HFFc6 (cell line): ENCODE data around the gene INPP5J. TPM values are rescaled to one million over a fixed set of nuclear protein-coding genes. Genes with fewer than 3 reads are reported as not detected.

Source experiments
- DNase-seq: peaks from one replicate; pipeline ENCODE4 v3.0.0-alpha.2; 2018
- H3K27ac Mint-ChIP-seq: 2 replicates; pipeline ENCODE4 v1.8.0; 2020; ENCODE audit warnings: mild to moderate bottlenecking, mixed read lengths
- H3K27me3 Mint-ChIP-seq: 2 replicates; pipeline ENCODE4 v1.8.0; 2021; ENCODE audit warnings: mild to moderate bottlenecking, moderate library complexity, mixed read lengths; ENCODE audit not compliant: insufficient read depth
- H3K36me3 Mint-ChIP-seq: 2 replicates; pipeline ENCODE4 v1.8.0; 2021; ENCODE audit warnings: low read depth, mixed read lengths
- H3K4me1 Mint-ChIP-seq: 2 replicates; pipeline ENCODE4 v1.8.0; 2020; ENCODE audit warnings: low read depth, mixed read lengths
- H3K4me3 Mint-ChIP-seq: 2 replicates; pipeline ENCODE4 v1.8.0; 2020; ENCODE audit warnings: mild to moderate bottlenecking, moderate library complexity, mixed read lengths
- H3K9me3 Mint-ChIP-seq: 2 replicates; pipeline ENCODE4 v1.8.0; 2020; ENCODE audit warnings: mild to moderate bottlenecking, mixed read lengths
- total RNA-seq, 6 experiments: library from RNA; stranded (reverse); fragmentation: NEBNext Ultra II Directional; extraction: Animal tissue kit (Norgen Biotek cat#: 25700); gene quantifications; 2 replicates in 1 of 6; 3 replicates in 5 of 6; pipeline ENCODE4 v1.2.3, GENCODE V29; 2021
- TF ChIP-seq, protein P1 (sequence below): fragments of 200-600 bp; sonication (generic); IDR thresholded peaks from 2 replicates; pipeline ENCODE4 v1.5.0; 2021; ENCODE audit warnings: antibody characterized with exemption, mild to moderate bottlenecking

The INPP5J gene
- total RNA-seq, 6 experiments from 2014 or later = 0.69 to 1.6 (median 1.0) TPM

DNA sequence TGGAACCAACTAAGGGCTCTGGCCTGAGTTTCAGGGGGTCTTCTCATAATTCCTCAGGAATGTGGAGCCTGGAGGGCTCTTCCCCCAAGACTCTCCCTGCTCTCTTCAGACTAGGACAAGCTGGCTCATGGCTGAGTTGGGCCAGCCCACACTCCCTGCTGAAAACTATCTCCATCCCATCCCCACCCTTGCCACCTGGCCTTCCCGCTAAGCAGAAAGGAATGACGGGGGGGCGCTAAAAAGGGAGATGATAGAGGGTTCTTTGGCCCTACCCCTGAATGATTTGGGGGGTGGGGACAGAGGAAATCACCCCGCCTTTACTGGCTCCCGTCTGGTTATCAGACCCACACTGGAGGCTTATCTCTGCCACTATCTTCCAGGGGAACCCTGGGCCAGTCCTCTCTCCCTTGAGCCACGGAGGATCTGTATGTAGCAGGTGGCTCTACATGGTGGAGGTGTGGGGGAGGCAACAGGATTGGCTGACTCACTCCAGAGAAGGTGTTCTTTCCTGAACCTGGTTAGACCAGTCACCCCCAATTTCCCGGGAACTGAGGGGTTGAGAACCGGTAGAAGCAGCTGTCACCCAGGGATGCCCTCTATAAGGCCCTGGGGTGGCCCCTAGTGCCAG, 35.9 kb upstream of the INPP5J start:
- Mint-ChIP-seq H3K36me3 (peaks cover 22% of the 10 kb centered on the region), H3K4me1 (peaks cover 42% of the 10 kb centered on the region), H3K27ac (peak overlapping the region; percentile 78), H3K4me3 (peak overlapping the region; percentile 56; the same call in 1 of the 2 replicates), H3K9me3 (no peaks in the 10 kb centered on the region), H3K27me3 (no peaks in the 10 kb centered on the region)
- TF ChIP-seq, protein P1, sequence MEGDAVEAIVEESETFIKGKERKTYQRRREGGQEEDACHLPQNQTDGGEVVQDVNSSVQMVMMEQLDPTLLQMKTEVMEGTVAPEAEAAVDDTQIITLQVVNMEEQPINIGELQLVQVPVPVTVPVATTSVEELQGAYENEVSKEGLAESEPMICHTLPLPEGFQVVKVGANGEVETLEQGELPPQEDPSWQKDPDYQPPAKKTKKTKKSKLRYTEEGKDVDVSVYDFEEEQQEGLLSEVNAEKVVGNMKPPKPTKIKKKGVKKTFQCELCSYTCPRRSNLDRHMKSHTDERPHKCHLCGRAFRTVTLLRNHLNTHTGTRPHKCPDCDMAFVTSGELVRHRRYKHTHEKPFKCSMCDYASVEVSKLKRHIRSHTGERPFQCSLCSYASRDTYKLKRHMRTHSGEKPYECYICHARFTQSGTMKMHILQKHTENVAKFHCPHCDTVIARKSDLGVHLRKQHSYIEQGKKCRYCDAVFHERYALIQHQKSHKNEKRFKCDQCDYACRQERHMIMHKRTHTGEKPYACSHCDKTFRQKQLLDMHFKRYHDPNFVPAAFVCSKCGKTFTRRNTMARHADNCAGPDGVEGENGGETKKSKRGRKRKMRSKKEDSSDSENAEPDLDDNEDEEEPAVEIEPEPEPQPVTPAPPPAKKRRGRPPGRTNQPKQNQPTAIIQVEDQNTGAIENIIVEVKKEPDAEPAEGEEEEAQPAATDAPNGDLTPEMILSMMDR = no peak
- DNase-seq = no peak

DNA sequence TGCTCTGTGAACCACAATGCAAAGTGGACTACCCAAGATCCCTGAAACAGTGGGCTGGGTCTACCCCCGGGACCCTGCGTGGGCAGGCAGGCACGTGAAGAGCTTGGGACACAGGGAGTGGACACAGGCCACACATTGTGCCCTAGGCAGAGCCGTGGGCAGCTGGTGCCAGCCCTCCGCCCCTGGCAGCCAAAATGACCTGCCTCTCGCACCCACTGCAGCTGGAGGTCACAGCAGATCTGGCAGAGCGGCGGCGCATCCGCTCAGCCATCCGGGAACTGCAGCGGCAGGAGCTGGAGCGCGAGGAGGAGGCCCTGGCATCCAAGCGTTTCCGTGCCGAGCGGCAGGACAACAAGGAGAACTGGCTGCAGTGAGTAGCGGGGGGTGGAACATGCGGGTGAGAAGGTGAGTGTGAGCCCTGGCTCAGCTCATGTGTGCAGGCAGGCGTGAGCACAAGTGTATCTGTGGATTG, 35.0 kb upstream of the INPP5J start:
- Mint-ChIP-seq H3K9me3 (no peaks in the 10 kb centered on the region), H3K27ac (peak overlapping the region; percentile 40; the same call in 1 of the 2 replicates), H3K36me3 (peaks cover 13% of the 10 kb centered on the region), H3K4me3 (no peak overlapping the region), H3K4me1 (peaks cover 33% of the 10 kb centered on the region), H3K27me3 (peaks cover 1% of the 10 kb centered on the region; the same call in 1 of the 2 replicates)
- no peak for DNase-seq
- TF ChIP-seq, protein P1 = no peak

DNA sequence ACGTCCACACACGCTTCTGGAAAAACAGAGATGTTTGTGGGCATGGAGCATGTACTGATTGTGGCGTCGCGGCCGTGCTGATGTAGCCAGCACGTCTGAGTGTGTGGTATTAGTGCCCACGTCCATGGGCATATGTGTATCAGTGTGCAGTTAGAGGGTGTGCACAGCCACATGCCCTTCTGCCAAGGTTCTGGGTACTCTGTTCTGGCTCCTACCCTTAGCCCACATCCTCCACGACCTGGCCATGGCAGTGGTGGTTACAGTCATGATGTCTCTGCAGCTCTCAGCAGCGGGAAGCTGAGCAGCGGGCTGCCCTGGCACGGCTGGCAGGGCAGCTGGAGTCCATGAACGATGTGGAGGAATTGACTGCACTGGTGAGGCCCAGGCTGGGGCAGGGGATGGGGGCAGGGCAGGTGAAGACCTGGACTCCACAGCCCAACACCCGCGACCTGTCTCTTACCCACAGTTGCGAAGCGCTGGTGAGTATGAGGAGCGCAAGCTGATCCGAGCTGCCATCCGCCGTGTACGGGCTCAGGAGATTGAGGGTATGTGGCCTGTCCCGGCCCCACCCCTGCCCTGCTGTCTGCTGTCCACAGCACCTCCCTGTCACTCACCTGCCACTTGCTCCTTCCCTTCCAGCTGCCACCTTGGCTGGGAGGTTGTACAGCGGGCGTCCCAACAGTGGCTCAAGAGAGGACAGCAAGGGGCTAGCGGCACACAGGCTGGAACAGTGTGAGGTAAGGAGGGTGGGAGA, 34.4 kb upstream of the INPP5J start:
- no peak overlapping the region for H3K27ac Mint-ChIP-seq

DNA sequence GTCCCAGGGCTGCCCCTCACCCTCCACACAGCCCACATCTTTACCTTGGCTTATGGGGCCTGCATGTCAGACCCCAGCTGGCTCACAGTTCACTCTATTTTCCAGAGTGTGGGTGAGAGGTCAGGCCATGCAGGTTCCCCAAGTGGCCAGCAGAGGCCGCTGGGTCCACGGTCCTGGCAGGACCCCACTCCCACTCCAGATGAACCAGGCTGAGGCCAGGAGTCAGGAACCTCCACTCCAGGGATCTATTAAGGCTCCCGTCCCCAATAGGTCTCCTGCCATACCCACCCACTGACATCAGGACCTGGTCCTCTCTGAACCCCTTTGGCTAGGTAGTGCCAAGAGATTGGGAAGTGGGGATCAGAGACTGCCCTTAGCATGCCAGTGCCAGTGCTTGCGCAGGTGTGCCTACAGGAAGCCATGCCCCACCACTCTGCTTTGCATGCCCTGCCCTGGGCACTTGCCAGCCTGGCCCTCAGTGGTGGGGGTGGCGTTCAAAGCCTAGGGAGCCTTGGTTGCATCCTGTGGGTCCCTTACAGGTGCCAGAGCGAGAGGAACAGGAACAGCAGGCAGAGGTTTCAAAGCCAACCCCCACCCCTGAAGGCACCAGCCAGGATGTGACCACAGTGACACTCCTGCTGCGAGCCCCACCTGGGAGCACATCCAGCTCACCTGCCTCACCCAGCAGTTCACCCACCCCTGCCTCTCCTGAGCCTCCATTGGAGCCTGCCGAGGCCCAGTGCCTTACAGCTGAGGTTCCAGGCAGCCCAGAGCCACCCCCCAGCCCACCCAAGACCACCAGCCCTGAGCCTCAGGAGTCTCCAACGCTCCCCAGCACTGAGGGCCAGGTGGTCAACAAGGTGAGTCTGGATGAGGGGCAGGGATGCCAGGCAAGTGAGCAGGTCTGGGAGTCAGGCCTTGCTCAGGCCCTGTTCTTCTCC, 33.3 kb upstream of the INPP5J start:
- peaks cover 16% of the 10 kb centered on the region for H3K4me1 Mint-ChIP-seq
- peaks cover 1% of the 10 kb centered on the region; the same call in 1 of the 2 replicates for H3K27me3 Mint-ChIP-seq
- H3K9me3 Mint-ChIP-seq = no peaks in the 10 kb centered on the region
- H3K36me3 Mint-ChIP-seq = peaks cover 5% of the 10 kb centered on the region
- TF ChIP-seq, protein P1 = peak; percentile 85
- H3K27ac Mint-ChIP-seq = no peak overlapping the region
- DNase-seq = no peak
- no peak overlapping the region for H3K4me3 Mint-ChIP-seq

More for the DNA sequence above, 34.4 kb upstream of the INPP5J start:
- DNase-seq = no peak
- Mint-ChIP-seq H3K9me3 (no peaks in the 10 kb centered on the region), H3K4me1 (peaks cover 27% of the 10 kb centered on the region), H3K36me3 (peaks cover 9% of the 10 kb centered on the region), H3K27me3 (peaks cover 1% of the 10 kb centered on the region; the same call in 1 of the 2 replicates), H3K4me3 (no peak overlapping the region)
- TF ChIP-seq, protein P1 = no peak
